A549 (cell line): ENCODE data around the gene RAB3IL1. TPM values are rescaled to one million over a fixed set of nuclear protein-coding genes. Genes with fewer than 3 reads are reported as not detected.

Experiments
- ATAC-seq, 2 experiments: fragments of 200-7000 bp in 1 of 2; fragments of >200 bp in 1 of 2; cut with Nextera tagmentation in 1 of 2; cut with Tn5 transposase in 1 of 2; 3 replicates each; pipeline versions ENCODE4 v1.8.0 to v1.9.1; 2018 to 2020; ENCODE audit warnings: mild to moderate bottlenecking in 1 of 2, moderate library complexity in 1 of 2
- CTCF ChIA-PET: fragments of 300-600 bp; sonication (Branson Sonifier 250); formaldehyde crosslinking; extraction: SDS; loops from one replicate; lab custom pipeline; 2021; ENCODE audit warnings: antibody characterized with exemption, inconsistent platforms; lab: Yijun Ruan, JAX
- POLR2A ChIA-PET: fragments of 350-600 bp; formaldehyde crosslinking; extraction: SDS; loops from one replicate; lab custom pipeline; 2021; ENCODE audit warnings: antibody characterized with exemption, inconsistent platforms; lab: Yijun Ruan, JAX
- DNase-seq, 2 experiments: peaks; one replicate each; pipeline versions ENCODE4 v3.0.0 to v3.0.0-alpha.2; 2011 to 2016; ENCODE audit warnings: low read depth in 1 of 2, low spot score in 1 of 2
- FAIRE-seq: peaks from 2 replicates; lab custom pipeline; 2011; peaks lifted over from hg19 to GRCh38; lab: Jason Lieb, UNC
- H3K27ac ChIP-seq, 2 experiments: fragments of >200 bp; sonication (Bioruptor Twin); formaldehyde crosslinking; 3 replicates each; pipeline ENCODE4 v1.5.1; 2016 to 2017
- H3K4me1 ChIP-seq: fragments of >200 bp; sonication (Bioruptor Twin); formaldehyde crosslinking; 3 replicates; pipeline ENCODE4 v1.6.1; 2016
- H3K4me2 ChIP-seq: fragments of >200 bp; sonication (Bioruptor Twin); formaldehyde crosslinking; 3 replicates; pipeline ENCODE4 v1.6.1; 2016
- H3K4me3 ChIP-seq: fragments of >200 bp; sonication (Bioruptor Twin); formaldehyde crosslinking; 3 replicates; pipeline ENCODE4 v1.5.1; 2016
- H3K9me3 ChIP-seq: fragments of >200 bp; sonication (Bioruptor Twin); formaldehyde crosslinking; 3 replicates; pipeline ENCODE4 v1.6.1; 2016
- BCL3 ChIP-seq: fragments of >200 bp; sonication (Bioruptor Twin); formaldehyde crosslinking; IDR thresholded peaks from 3 replicates; pipeline ENCODE4 v1.6.1; 2016
- BHLHE40 ChIP-seq: IDR thresholded peaks from 2 replicates; pipeline ENCODE4 v1.6.1; 2012; ENCODE audit warnings: low read depth, low read length, inconsistent platforms
- CEBPB ChIP-seq, 2 experiments: fragments of >200 bp in 1 of 2; sonication (Bioruptor Twin) in 1 of 2; formaldehyde crosslinking in 1 of 2; IDR thresholded peaks; 2 replicates each; pipeline ENCODE4 v1.6.1; 2012 to 2016
- CHD2 ChIP-seq: fragments of 150-350 bp; IDR thresholded peaks from 2 replicates; pipeline ENCODE4 v1.6.1; 2014; ENCODE audit warnings: low read length; ENCODE audit not compliant: partially characterized antibody
- CTCF ChIP-seq: fragments of >200 bp; sonication (Bioruptor Twin); formaldehyde crosslinking; IDR thresholded peaks from 3 replicates; pipeline ENCODE4 v1.5.1; 2016
- EHF ChIP-seq: fragments of 250-450 bp; sonication (Bioruptor Pico); IDR thresholded peaks from 2 replicates; pipeline ENCODE4 v1.5.0; 2020; ENCODE audit warnings: mild to moderate bottlenecking
- EHMT2 ChIP-seq: fragments of 200-600 bp; sonication (generic); IDR thresholded peaks from 2 replicates; pipeline ENCODE4 v1.6.1; 2016; ENCODE audit warnings: antibody characterized with exemption, low read depth, mild to moderate bottlenecking, moderate library complexity
- EP300 ChIP-seq, 2 experiments: fragments of >200 bp; sonication (Bioruptor Twin); formaldehyde crosslinking; IDR thresholded peaks; 2 replicates in 1 of 2; 3 replicates in 1 of 2; pipeline ENCODE4 v1.6.1; 2016 to 2017
- ESRRA ChIP-seq: fragments of 150-350 bp; IDR thresholded peaks from 2 replicates; pipeline ENCODE4 v1.6.1; 2014; ENCODE audit warnings: mild to moderate bottlenecking, low read length, borderline replicate concordance
- FOSB ChIP-seq: fragments of 250-450 bp; sonication (Bioruptor Pico); IDR thresholded peaks from 2 replicates; pipeline ENCODE4 v1.5.0; 2020; ENCODE audit warnings: mild to moderate bottlenecking, moderate library complexity
- FOSL2 ChIP-seq, 2 experiments: fragments of 450-650 bp in 1 of 2; fragments of >200 bp in 1 of 2; sonication (Bioruptor Twin) in 1 of 2; formaldehyde crosslinking; IDR thresholded peaks; 2 replicates each; pipeline versions ENCODE4 v1.5.0 to v1.6.1; 2016 to 2020; ENCODE audit warnings: mild to moderate bottlenecking in 1 of 2, moderate library complexity in 1 of 2
- GATA3 ChIP-seq: IDR thresholded peaks from 2 replicates; pipeline ENCODE4 v1.6.1; 2012; ENCODE audit warnings: borderline replicate concordance
- HDAC2 ChIP-seq: fragments of 200-600 bp; sonication (generic); IDR thresholded peaks from 2 replicates; pipeline ENCODE4 v1.6.1; 2016
- HES2 ChIP-seq: fragments of >200 bp; sonication (Bioruptor Twin); formaldehyde crosslinking; IDR thresholded peaks from 2 replicates; pipeline ENCODE4 v1.6.1; 2016
- HEYL ChIP-seq: fragments of 250-450 bp; sonication (Bioruptor Pico); IDR thresholded peaks from 2 replicates; pipeline ENCODE4 v1.8.0; 2021; ENCODE audit warnings: mild to moderate bottlenecking, moderate library complexity
- HOXB5 ChIP-seq: fragments of 250-450 bp; sonication (Bioruptor Pico); IDR thresholded peaks from 2 replicates; pipeline ENCODE4 v1.5.0; 2020; ENCODE audit warnings: mild to moderate bottlenecking, moderate library complexity
- JUN ChIP-seq, 2 experiments: fragments of >200 bp; sonication (Bioruptor Twin); formaldehyde crosslinking; IDR thresholded peaks; 2 replicates in 1 of 2; 3 replicates in 1 of 2; pipeline ENCODE4 v1.6.1; 2016 to 2017
- NPAS2 ChIP-seq: fragments of 250-450 bp; sonication (Bioruptor Pico); IDR thresholded peaks from 2 replicates; pipeline ENCODE4 v1.8.0; 2022; ENCODE audit warnings: mild to moderate bottlenecking, moderate library complexity, borderline replicate concordance
- NR3C1 ChIP-seq: fragments of >200 bp; sonication (Bioruptor Twin); formaldehyde crosslinking; IDR thresholded peaks from 3 replicates; pipeline ENCODE4 v1.6.1; 2017
- PHF8 ChIP-seq: fragments of 200-600 bp; sonication (generic); IDR thresholded peaks from 2 replicates; pipeline ENCODE4 v1.6.1; 2016; ENCODE audit warnings: low read depth, mild to moderate bottlenecking, antibody characterized with exemption, moderate library complexity, borderline replicate concordance
- POLR2AphosphoS2 ChIP-seq: conservative IDR thresholded peaks from 2 replicates; pipeline ENCODE4 v1.6.1; 2012; ENCODE audit warnings: low read length, improper control_type of control experiment, inconsistent platforms
- RAD21 ChIP-seq, 2 experiments: fragments of >200 bp in 1 of 2; sonication (Bioruptor Twin) in 1 of 2; formaldehyde crosslinking in 1 of 2; IDR thresholded peaks in 1 of 2; conservative IDR thresholded peaks in 1 of 2; 2 replicates in 1 of 2; 3 replicates in 1 of 2; pipeline ENCODE4 v1.6.1; 2012 to 2018; ENCODE audit warnings: inconsistent platforms in 1 of 2
- RARB ChIP-seq: fragments of 250-450 bp; sonication (Bioruptor Pico); IDR thresholded peaks from 2 replicates; pipeline ENCODE4 v1.8.0; 2021; ENCODE audit warnings: mild to moderate bottlenecking, moderate library complexity
- SREBF2 ChIP-seq: fragments of 450-650 bp; IDR thresholded peaks from 2 replicates; pipeline ENCODE4 v1.6.1; 2014; ENCODE audit warnings: mild to moderate bottlenecking, moderate library complexity
- TFCP2L1 ChIP-seq: fragments of 250-450 bp; sonication (Bioruptor Pico); IDR thresholded peaks from 2 replicates; pipeline ENCODE4 v1.5.0; 2021; ENCODE audit warnings: mild to moderate bottlenecking
- TP53 ChIP-seq: fragments of 250-450 bp; sonication (Bioruptor Pico); IDR thresholded peaks from 2 replicates; pipeline ENCODE4 v1.5.0; 2021; ENCODE audit warnings: mild to moderate bottlenecking, moderate library complexity
- USF2 ChIP-seq: fragments of 450-650 bp; IDR thresholded peaks from 2 replicates; pipeline ENCODE4 v1.6.1; 2014; ENCODE audit warnings: antibody characterized with exemption
- ZC3H11A ChIP-seq: fragments of 450-650 bp; IDR thresholded peaks from 2 replicates; pipeline ENCODE4 v1.6.1; 2014; ENCODE audit warnings: antibody characterized with exemption, mild to moderate bottlenecking
- ZFP36 ChIP-seq: fragments of 450-650 bp; IDR thresholded peaks from 2 replicates; pipeline ENCODE4 v1.6.1; 2014; ENCODE audit warnings: borderline replicate concordance; ENCODE audit not compliant: partially characterized antibody
- WGBS: methylation state at CpG from one replicate; pipeline ENCODE4 v1.1.6; 2017; ENCODE audit errors: missing lambda C conversion rate; 5-methylcytosine and 5-hydroxymethylcytosine counted together
- polyA plus RNA-seq, 4 experiments: library from polyadenylated mRNA; depleted of rRNA in 3 of 4; stranded (reverse); fragments of >200 nt; fragmentation: RNase III in 1 of 4; extraction: RNeasy Plus Mini Kit Qiagen cat#74134 plus additional on column Dnase treatment in 1 of 4; gene quantifications; 2 replicates in 3 of 4; 3 replicates in 1 of 4; pipeline ENCODE4 v1.2.3, GENCODE V29; 2011 to 2017

RAB3IL1 gene
- polyA plus RNA-seq, 2 of the 4 experiments (the other 2 are of a cell fraction), result 5.8 to 6.2 TPM

- no peak overlapping the region for H3K4me3 ChIP-seq
- CTCF ChIA-PET, result interaction anchor here (1.4 to 1.8 kb wide), 3 partner anchors 34 to 218 kb away, joined by 3 to 6 read pairs (median 5); no protein-coding TSS in a partner anchor
- H3K4me1 ChIP-seq, result no peaks in the 10 kb centered on the region; the same call in 2 of the 3 replicates
- no peak for DNase-seq
- 96% methylated on average over 12 of the region's 13 CpGs for WGBS
- no peaks in the 10 kb centered on the region for H3K9me3 ChIP-seq
- TF ChIP-seq GATA3 (no peak), CHD2 (no peak), SREBF2 (no peak), FOSB (CRISPR knock-in tag) (no peak), TP53 (no peak), HDAC2 (no peak), PHF8 (no peak), BHLHE40 (no peak), EHF (CRISPR knock-in tag) (no peak), HES2 (no peak), ESRRA (no peak), FOSL2 (IDR thresholded peaks at IDR 0.05) (no peak), FOSL2 (CRISPR knock-in tag; IDR thresholded peaks at IDR 0.05) (no peak), HOXB5 (no peak), EHMT2 (no peak), USF2 (no peak), ZFP36 (no peak), ZC3H11A (no peak), BCL3 (no peak)
- TF ChIP-seq, all 56 proteins: peak for 0
- no peak; a peak in 1 of 6 replicates for ATAC-seq
- POLR2A ChIA-PET, result no interaction called here
- no peak overlapping the region for H3K4me2 ChIP-seq
- H3K27ac ChIP-seq, result no peak overlapping the region
- FAIRE-seq, result no peak
These were observed 53.8 kb downstream of the RAB3IL1 start for GRCh38 chr11:61863548-61864081.

- Histone ChIP-seq H3K9me3 (no peaks in the 10 kb centered on the region), H3K4me2 (no peak overlapping the region), H3K4me3 (no peak overlapping the region), H3K4me1 (no peaks in the 10 kb centered on the region), H3K27ac (no peak overlapping the region)
- FAIRE-seq (no peak), ATAC-seq (peak; percentile 10 to 12; a peak in 3 of 6 replicates), DNase-seq (no peak)
- ChIA-PET POLR2A (no interaction called here), CTCF (interaction anchor here (1.4 to 1.8 kb wide), 6 partner anchors 8 to 219 kb away, joined by 3 to 6 read pairs (median 5); no protein-coding TSS in a partner anchor)
- no peak for TF ChIP-seq JUN (IDR thresholded peaks at IDR 0.05)
- TF ChIP-seq CEBPB (IDR thresholded peaks at IDR 0.05), result no peak
- TF ChIP-seq CTCF, result no peak
- TF ChIP-seq BHLHE40, result no peak
- TF ChIP-seq RAD21 (conservative IDR thresholded peaks at IDR 0.05 in 1 of 2, IDR thresholded peaks at IDR 0.05 in 1 of 2), result no peak
- TF ChIP-seq CHD2, result no peak
- no peak for TF ChIP-seq RARB (CRISPR knock-in tag)
- no peak for TF ChIP-seq EP300 (IDR thresholded peaks at IDR 0.05)
- TF ChIP-seq HEYL (CRISPR knock-in tag), result no peak
- no peak for TF ChIP-seq POLR2AphosphoS2
- no peak for TF ChIP-seq TFCP2L1 (CRISPR knock-in tag)
- no peak for TF ChIP-seq HES2
- no peak for TF ChIP-seq USF2
- no peak for TF ChIP-seq NR3C1
- TF ChIP-seq EHMT2, result no peak
- no peak for TF ChIP-seq FOSL2 (IDR thresholded peaks at IDR 0.05)
- TF ChIP-seq FOSL2 (CRISPR knock-in tag; IDR thresholded peaks at IDR 0.05), result no peak
- no peak for TF ChIP-seq NPAS2 (CRISPR knock-in tag)
- no peak for TF ChIP-seq ESRRA
- TF ChIP-seq, all 56 proteins: peak for 0
- WGBS, result 88% methylated on average over 13 of the region's 18 CpGs
These were observed 54.4 kb downstream of the RAB3IL1 start for GRCh38 chr11:61862714-61863547.
